ENCODE data around the gene NANOG.
"Not testable (repeated sequence)": the region's sequence is repeated elsewhere in the genome, so short reads cannot be mapped to it uniquely, and the experiment has no call there.

NANOG gene

GRCh38 chr12:7801460-7801859, 12.3 kb downstream of the NANOG start:
- Histone ChIP-seq H3K4me3 (ENCODE audit: low read depth, low read length) (no peak overlapping the region), H3K79me2 (ENCODE audit: control insufficient read depth, insufficient read depth, low read length, unreplicated experiment) (no peaks in the 10 kb centered on the region), H3K4me1 (ENCODE audit: control insufficient read depth, insufficient read depth, low read length, unreplicated experiment) (peaks cover 6% of the 10 kb centered on the region), H3K36me3 (ENCODE audit: insufficient read depth, low read length) (no peaks in the 10 kb centered on the region), H2AFZ (ENCODE audit: low read length, unreplicated experiment) (no peak overlapping the region), H3K27ac (ENCODE audit: low read depth, low read length) (no peak overlapping the region), H3K27me3 (ENCODE audit: insufficient read depth, low read length) (no peaks in the 10 kb centered on the region)

- H3K4me3 ChIP-seq (ENCODE audit: low read depth, low read length); H3K27me3 ChIP-seq (ENCODE audit: insufficient read depth, low read length); H3K4me1 ChIP-seq (ENCODE audit: control insufficient read depth, insufficient read depth, low read length, unreplicated experiment); H3K27ac ChIP-seq (ENCODE audit: low read depth, low read length); H2AFZ ChIP-seq (ENCODE audit: low read length, unreplicated experiment); H3K79me2 ChIP-seq (ENCODE audit: control insufficient read depth, insufficient read depth, low read length, unreplicated experiment); H3K36me3 ChIP-seq (ENCODE audit: insufficient read depth, low read length): not testable (repeated sequence)
Observed at GRCh38 chr12:7806319-7806718, 17.1 kb downstream of the NANOG start.

GRCh38 chr12:7806863-7807487, 17.8 kb downstream of the NANOG start:
- Histone ChIP-seq H3K4me1 (ENCODE audit: control insufficient read depth, insufficient read depth, low read length, unreplicated experiment) (peaks cover 6% of the 10 kb centered on the region), H3K36me3 (ENCODE audit: insufficient read depth, low read length) (no peaks in the 10 kb centered on the region), H3K79me2 (ENCODE audit: control insufficient read depth, insufficient read depth, low read length, unreplicated experiment) (no peaks in the 10 kb centered on the region), H2AFZ (ENCODE audit: low read length, unreplicated experiment) (no peak overlapping the region), H3K27me3 (ENCODE audit: insufficient read depth, low read length) (0 out of 2 replicates have a peak, but pooled peaks cover 2% of the 10 kb centered on the region), H3K27ac (ENCODE audit: low read depth, low read length) (no peak overlapping the region), H3K4me3 (ENCODE audit: low read depth, low read length) (no peak overlapping the region)

GRCh38 chr12:7825754-7826153, 36.6 kb downstream of the NANOG start:
- not testable (repeated sequence) for H3K36me3 ChIP-seq (ENCODE audit: insufficient read depth, low read length); H3K4me1 ChIP-seq (ENCODE audit: control insufficient read depth, insufficient read depth, low read length, unreplicated experiment); H2AFZ ChIP-seq (ENCODE audit: low read length, unreplicated experiment); H3K27me3 ChIP-seq (ENCODE audit: insufficient read depth, low read length); H3K4me3 ChIP-seq (ENCODE audit: low read depth, low read length); H3K27ac ChIP-seq (ENCODE audit: low read depth, low read length); H3K79me2 ChIP-seq (ENCODE audit: control insufficient read depth, insufficient read depth, low read length, unreplicated experiment)

GRCh38 chr12:7829737-7830136, 40.5 kb downstream of the NANOG start:
- not testable (repeated sequence) for H3K36me3 ChIP-seq (ENCODE audit: insufficient read depth, low read length); H2AFZ ChIP-seq (ENCODE audit: low read length, unreplicated experiment); H3K27ac ChIP-seq (ENCODE audit: low read depth, low read length); H3K4me1 ChIP-seq (ENCODE audit: control insufficient read depth, insufficient read depth, low read length, unreplicated experiment); H3K79me2 ChIP-seq (ENCODE audit: control insufficient read depth, insufficient read depth, low read length, unreplicated experiment); H3K4me3 ChIP-seq (ENCODE audit: low read depth, low read length); H3K27me3 ChIP-seq (ENCODE audit: insufficient read depth, low read length)

- no peak overlapping the region for H3K4me3 ChIP-seq (ENCODE audit: low read depth, low read length)
- peaks cover 3% of the 10 kb centered on the region for H3K4me1 ChIP-seq (ENCODE audit: control insufficient read depth, insufficient read depth, low read length, unreplicated experiment)
- H2AFZ ChIP-seq (ENCODE audit: low read length, unreplicated experiment) = peak overlapping the region; percentile 7
- H3K27ac ChIP-seq (ENCODE audit: low read depth, low read length) = no peak overlapping the region
- H3K36me3 ChIP-seq (ENCODE audit: insufficient read depth, low read length) = no peaks in the 10 kb centered on the region
- H3K79me2 ChIP-seq (ENCODE audit: control insufficient read depth, insufficient read depth, low read length, unreplicated experiment) = no peaks in the 10 kb centered on the region
- H3K27me3 ChIP-seq (ENCODE audit: insufficient read depth, low read length) = no peaks in the 10 kb centered on the region
Observed at GRCh38 chr12:7832059-7832696, 43.0 kb downstream of the NANOG start.

GRCh38 chr12:7833201-7833600, 44.0 kb downstream of the NANOG start:
- not testable (repeated sequence) for H3K36me3 ChIP-seq (ENCODE audit: insufficient read depth, low read length); H3K27ac ChIP-seq (ENCODE audit: low read depth, low read length); H3K79me2 ChIP-seq (ENCODE audit: control insufficient read depth, insufficient read depth, low read length, unreplicated experiment); H2AFZ ChIP-seq (ENCODE audit: low read length, unreplicated experiment); H3K4me3 ChIP-seq (ENCODE audit: low read depth, low read length); H3K4me1 ChIP-seq (ENCODE audit: control insufficient read depth, insufficient read depth, low read length, unreplicated experiment); H3K27me3 ChIP-seq (ENCODE audit: insufficient read depth, low read length)

GRCh38 chr12:7833831-7834230, 44.6 kb downstream of the NANOG start:
- H3K4me1 ChIP-seq (ENCODE audit: control insufficient read depth, insufficient read depth, low read length, unreplicated experiment) = peaks cover 3% of the 10 kb centered on the region
- H3K36me3 ChIP-seq (ENCODE audit: insufficient read depth, low read length) = no peaks in the 10 kb centered on the region

GRCh38 chr12:7834701-7835100, 45.5 kb downstream of the NANOG start:
- Histone ChIP-seq H3K36me3 (ENCODE audit: insufficient read depth, low read length) (no peaks in the 10 kb centered on the region), H3K27ac (ENCODE audit: low read depth, low read length) (no peak overlapping the region), H3K4me3 (ENCODE audit: low read depth, low read length) (no peak overlapping the region), H3K27me3 (ENCODE audit: insufficient read depth, low read length) (no peaks in the 10 kb centered on the region), H2AFZ (ENCODE audit: low read length, unreplicated experiment) (no peak overlapping the region), H3K4me1 (ENCODE audit: control insufficient read depth, insufficient read depth, low read length, unreplicated experiment) (peaks cover 3% of the 10 kb centered on the region), H3K79me2 (ENCODE audit: control insufficient read depth, insufficient read depth, low read length, unreplicated experiment) (no peaks in the 10 kb centered on the region)

More at GRCh38 chr12:7833831-7834230, 44.6 kb downstream of the NANOG start:
- no peaks in the 10 kb centered on the region for H3K79me2 ChIP-seq (ENCODE audit: control insufficient read depth, insufficient read depth, low read length, unreplicated experiment)
- no peak overlapping the region for H2AFZ ChIP-seq (ENCODE audit: low read length, unreplicated experiment)
- H3K4me3 ChIP-seq (ENCODE audit: low read depth, low read length) = no peak overlapping the region
- no peaks in the 10 kb centered on the region for H3K27me3 ChIP-seq (ENCODE audit: insufficient read depth, low read length)
- no peak overlapping the region for H3K27ac ChIP-seq (ENCODE audit: low read depth, low read length)

GRCh38 chr12:7835116-7835515, 45.9 kb downstream of the NANOG start:
- Histone ChIP-seq H3K36me3 (ENCODE audit: insufficient read depth, low read length) (no peaks in the 10 kb centered on the region), H3K4me1 (ENCODE audit: control insufficient read depth, insufficient read depth, low read length, unreplicated experiment) (peaks cover 3% of the 10 kb centered on the region), H3K27me3 (ENCODE audit: insufficient read depth, low read length) (no peaks in the 10 kb centered on the region), H3K27ac (ENCODE audit: low read depth, low read length) (no peak overlapping the region), H2AFZ (ENCODE audit: low read length, unreplicated experiment) (no peak overlapping the region), H3K4me3 (ENCODE audit: low read depth, low read length) (no peak overlapping the region), H3K79me2 (ENCODE audit: control insufficient read depth, insufficient read depth, low read length, unreplicated experiment) (no peaks in the 10 kb centered on the region)

- no peaks in the 10 kb centered on the region for H3K79me2 ChIP-seq (ENCODE audit: control insufficient read depth, insufficient read depth, low read length, unreplicated experiment)
- H3K36me3 ChIP-seq (ENCODE audit: insufficient read depth, low read length) = no peaks in the 10 kb centered on the region
- no peak overlapping the region for H3K4me3 ChIP-seq (ENCODE audit: low read depth, low read length)
- H3K27me3 ChIP-seq (ENCODE audit: insufficient read depth, low read length) = no peaks in the 10 kb centered on the region
- H3K27ac ChIP-seq (ENCODE audit: low read depth, low read length) = no peak overlapping the region
- H3K4me1 ChIP-seq (ENCODE audit: control insufficient read depth, insufficient read depth, low read length, unreplicated experiment) = peaks cover 3% of the 10 kb centered on the region
- peak overlapping the region; percentile 21 for H2AFZ ChIP-seq (ENCODE audit: low read length, unreplicated experiment)
Observed at GRCh38 chr12:7835766-7836165, 46.6 kb downstream of the NANOG start.

Measured in ACC112 (cell line).